IMR-90 (cell line): ENCODE data around the gene TRIAP1. TPM values are rescaled to one million over a fixed set of nuclear protein-coding genes. Genes with fewer than 3 reads are reported as not detected.
A peak's percentile ranks its signal among the peaks of the same experiment; 100 is the strongest.
"Not testable (repeated sequence)": the region's sequence is repeated elsewhere in the genome, so short reads cannot be mapped to it uniquely, and the experiment has no call there.

Source experiments
- ATAC-seq: fragments of 200-7000 bp; cut with Tn5 transposase; 2 replicates; pipeline ENCODE4 v1.9.1; 2020; ENCODE audit warnings: low read depth, mild to moderate bottlenecking, moderate library complexity
- BruUV-seq: library from RNA; stranded (reverse); fragments of 400-500 nt; replicated peaks from 2 replicates; lab custom pipeline; 2021; lab: Mats Ljungman, UMichigan
- CTCF ChIA-PET: fragments of 300-600 bp; formaldehyde crosslinking; extraction: SDS; loops from one replicate; lab custom pipeline; 2021; ENCODE audit warnings: antibody characterized with exemption; lab: Yijun Ruan, JAX
- POLR2A ChIA-PET: fragments of 300-600 bp; sonication (Branson Sonifier 250); formaldehyde crosslinking; loops from one replicate; lab custom pipeline; 2022; ENCODE audit warnings: antibody characterized with exemption; ENCODE audit not compliant: unreplicated experiment; lab: Charles Lee
- DNase-seq: peaks from one replicate; pipeline ENCODE4 v3.0.0; 2013
- H2AFZ ChIP-seq: replicated peaks from 2 replicates; pipeline ENCODE3; 2013; ENCODE audit warnings: low read length, mild to moderate bottlenecking; ENCODE audit not compliant: poor library complexity
- H2AK5ac ChIP-seq: 2 replicates; pipeline ENCODE4 v1.6.1; 2013; ENCODE audit warnings: low read depth, low read length, inconsistent platforms
- H2AK9ac ChIP-seq: replicated peaks from 2 replicates; pipeline ENCODE3; 2013; ENCODE audit warnings: mild to moderate bottlenecking, low read depth, low read length, moderate library complexity; ENCODE audit not compliant: poor library complexity
- H2BK120ac ChIP-seq: 2 replicates; pipeline ENCODE4 v1.6.1; 2013; ENCODE audit warnings: low read depth, low read length, inconsistent platforms
- H2BK15ac ChIP-seq: 3 replicates; pipeline ENCODE4 v1.6.1; 2013; ENCODE audit warnings: low read depth, low read length, inconsistent platforms
- H2BK20ac ChIP-seq: 2 replicates; pipeline ENCODE4 v1.6.1; 2013; ENCODE audit warnings: low read depth, mild to moderate bottlenecking, inconsistent platforms, low read length, moderate library complexity
- H2BK5ac ChIP-seq: 2 replicates; pipeline ENCODE4 v1.6.1; 2013; ENCODE audit warnings: mild to moderate bottlenecking, low read depth, low read length, inconsistent platforms; ENCODE audit not compliant: poor library complexity, severe bottlenecking
- H3K14ac ChIP-seq: replicated peaks from 2 replicates; pipeline ENCODE4 v1.6.1; 2013; ENCODE audit warnings: low read depth, low read length, inconsistent platforms
- H3K18ac ChIP-seq: 2 replicates; pipeline ENCODE4 v1.6.1; 2013; ENCODE audit warnings: low read depth, low read length, control low read depth
- H3K23ac ChIP-seq: 2 replicates; pipeline ENCODE4 v1.6.1; 2013; ENCODE audit warnings: low read depth, low read length, inconsistent platforms
- H3K27ac ChIP-seq: 2 replicates; pipeline ENCODE4 v1.5.1; 2013; ENCODE audit warnings: mild to moderate bottlenecking, control low read depth, low read length; ENCODE audit not compliant: insufficient read depth
- H3K27me3 ChIP-seq: 2 replicates; pipeline ENCODE4 v1.6.1; 2013; ENCODE audit warnings: low read length; ENCODE audit not compliant: control insufficient read depth, insufficient read depth
- H3K36me3 ChIP-seq: 2 replicates; pipeline ENCODE4 v1.6.1; 2013; ENCODE audit warnings: low read length, mixed read lengths; ENCODE audit not compliant: control insufficient read depth, insufficient read depth
- H3K4ac ChIP-seq: 2 replicates; pipeline ENCODE4 v1.6.1; 2013; ENCODE audit warnings: low read depth, low read length, inconsistent platforms
- H3K4me1 ChIP-seq: 2 replicates; pipeline ENCODE4 v1.6.1; 2013; ENCODE audit warnings: low read length, mixed read lengths; ENCODE audit not compliant: control insufficient read depth, insufficient read depth
- H3K4me2 ChIP-seq: 2 replicates; pipeline ENCODE4 v1.6.1; 2013; ENCODE audit warnings: low read depth, mild to moderate bottlenecking, control low read depth, low read length, moderate library complexity
- H3K4me3 ChIP-seq: 2 replicates; pipeline ENCODE4 v1.5.1; 2013; ENCODE audit warnings: low read depth, mild to moderate bottlenecking, control low read depth, low read length, moderate library complexity; ENCODE audit not compliant: insufficient read depth
- H3K56ac ChIP-seq: 2 replicates; pipeline ENCODE4 v1.6.1; 2013; ENCODE audit warnings: low read length, inconsistent platforms; ENCODE audit not compliant: insufficient read depth; ENCODE audit errors: extremely low read depth
- H3K79me1 ChIP-seq, 2 experiments: 2 replicates each; pipeline ENCODE4 v1.6.1; 2013; ENCODE audit warnings: low read length in 2 of 2, inconsistent platforms in 1 of 2, low read depth in 1 of 2
- H3K9ac ChIP-seq: 2 replicates; pipeline ENCODE4 v1.6.1; 2013; ENCODE audit warnings: low read depth, low read length, control low read depth
- H3K9me1 ChIP-seq: 2 replicates; pipeline ENCODE4 v1.6.1; 2013; ENCODE audit warnings: low read length, inconsistent platforms; ENCODE audit not compliant: insufficient read depth
- H3K9me3 ChIP-seq: 2 replicates; pipeline ENCODE4 v1.6.1; 2013; ENCODE audit warnings: low read length; ENCODE audit not compliant: control insufficient read depth, insufficient read depth
- H4K20me1 ChIP-seq: 2 replicates; pipeline ENCODE4 v1.6.1; 2013; ENCODE audit warnings: low read length, inconsistent platforms; ENCODE audit not compliant: insufficient read depth
- H4K5ac ChIP-seq: 2 replicates; pipeline ENCODE4 v1.6.1; 2013; ENCODE audit warnings: mild to moderate bottlenecking, low read depth, low read length, control low read depth
- H4K8ac ChIP-seq, 2 experiments: 2 replicates each; pipeline ENCODE4 v1.6.1; 2013; ENCODE audit warnings: low read depth in 2 of 2, low read length in 2 of 2, control low read depth in 1 of 2, inconsistent platforms in 1 of 2
- H4K91ac ChIP-seq: 2 replicates; pipeline ENCODE4 v1.6.1; 2013; ENCODE audit warnings: low read depth, low read length, inconsistent platforms; ENCODE audit not compliant: insufficient read depth
- CHD1 ChIP-seq: IDR thresholded peaks from 2 replicates; pipeline ENCODE4 v1.6.1; 2012; ENCODE audit warnings: low read depth, low read length, improper control_type of control experiment
- SMC3 ChIP-seq: fragments of 150-350 bp; IDR thresholded peaks from 2 replicates; pipeline ENCODE4 v1.6.1; 2016; ENCODE audit warnings: low read depth, mild to moderate bottlenecking, antibody characterized with exemption, low read length, moderate library complexity
- whole genome bisulfite sequencing, 2 experiments: methylation state at CpG; one replicate each; pipeline versions ENCODE4 v1.1.5 to v1.1.7; 2013; ENCODE audit warnings: missing lambda C conversion rate in 2 of 2; ENCODE audit not compliant: insufficient read length in 1 of 2; ENCODE audit errors: extremely low coverage in 2 of 2; 5-methylcytosine and 5-hydroxymethylcytosine counted together
- dilution Hi-C: fragments of 300-500 bp; cut with HindIII; formaldehyde crosslinking; loops from one replicate; pipeline ENCODE4 v1.14.3; 2018; ENCODE audit warnings: low sequenced_read_pairs; ENCODE audit not compliant: unreplicated experiment
- in situ Hi-C: fragments of 300-500 bp; cut with MboI; formaldehyde crosslinking; loops from 3 replicates; pipeline ENCODE4 v1.14.3; 2019; ENCODE audit warnings: low sequenced_read_pairs, inconsistent platforms, mixed read lengths
- intact Hi-C: fragments of 100-400 bp; cut with micrococcal nuclease; formaldehyde crosslinking; loops from 2 replicates; pipeline ENCODE4 v1.10.0; 2022
- polyA plus RNA-seq, 3 experiments: library from polyadenylated mRNA; depleted of rRNA; stranded (reverse); fragments of >200 nt; gene quantifications; 2 replicates each; pipeline ENCODE4 v1.2.3, GENCODE V29; 2012; ENCODE audit warnings: low replicate concordance in 1 of 3
- total RNA-seq: library from RNA; depleted of rRNA; stranded (reverse); fragments of >200 nt; gene quantifications from 2 replicates; pipeline ENCODE4 v1.2.3, GENCODE V29; 2012
- TF ChIP-seq, protein P1 (sequence below): conservative IDR thresholded peaks from 2 replicates; pipeline ENCODE4 v1.5.1; 2012; ENCODE audit warnings: mild to moderate bottlenecking, low read depth, low read length, improper control_type of control experiment

TRIAP1 gene
- total and polyA plus RNA-seq, 2 of the 4 experiments (the other 2 are of a cell fraction), result 19.2 to 32.3 TPM

DNA sequence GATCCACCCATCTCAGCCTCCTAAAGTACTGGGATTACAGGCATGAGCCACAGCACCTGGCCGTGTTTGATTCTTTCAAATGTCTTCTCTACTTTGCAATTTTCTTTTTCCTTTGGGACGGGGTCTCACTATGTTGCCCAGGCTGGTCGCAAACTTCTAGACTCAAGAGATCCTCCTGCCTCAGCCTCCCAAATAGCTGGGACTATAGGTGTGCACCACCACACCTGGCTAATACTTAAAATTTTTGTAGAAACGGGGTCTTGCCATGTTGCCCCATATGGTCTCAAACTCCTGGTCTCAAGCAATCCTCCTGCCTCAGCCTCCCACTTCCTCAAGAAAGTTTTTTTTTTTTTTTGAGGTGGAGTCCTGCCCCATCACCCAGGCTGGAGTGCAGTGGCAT, 1.8 kb upstream of the TRIAP1 start:
- H3K36me3 ChIP-seq, result peaks cover 17% of the 10 kb centered on the region
- H3K14ac ChIP-seq, result no peak overlapping the region
- no peak overlapping the region for H4K8ac ChIP-seq
- H3K18ac ChIP-seq, result no peak overlapping the region
- peaks cover 21 to 57% of the 10 kb centered on the region in 2 experiments for H3K79me1 ChIP-seq
- H2BK5ac ChIP-seq, result no peak overlapping the region
- intact Hi-C loops (no loop called here), dilution Hi-C loops (no loop called here), in situ Hi-C loops (loop anchor here (25.0 kb wide), 1 partner anchor 111 kb away; the partner anchor contains the start of gene PLA2G1B)
- H3K9me1 ChIP-seq, result no peaks in the 10 kb centered on the region
- no peaks in the 10 kb centered on the region for H3K9me3 ChIP-seq
- no peak overlapping the region for H3K4me3 ChIP-seq
- no peak overlapping the region for H2BK20ac ChIP-seq
- no TSS peak for BruUV-seq
- peaks cover 5% of the 10 kb centered on the region for H3K4me1 ChIP-seq
- no peak overlapping the region for H3K9ac ChIP-seq
- H2AK5ac ChIP-seq, result no peak overlapping the region
- H2AFZ ChIP-seq, result no peak overlapping the region
- H4K5ac ChIP-seq, result no peak overlapping the region
- TF ChIP-seq, protein P1, sequence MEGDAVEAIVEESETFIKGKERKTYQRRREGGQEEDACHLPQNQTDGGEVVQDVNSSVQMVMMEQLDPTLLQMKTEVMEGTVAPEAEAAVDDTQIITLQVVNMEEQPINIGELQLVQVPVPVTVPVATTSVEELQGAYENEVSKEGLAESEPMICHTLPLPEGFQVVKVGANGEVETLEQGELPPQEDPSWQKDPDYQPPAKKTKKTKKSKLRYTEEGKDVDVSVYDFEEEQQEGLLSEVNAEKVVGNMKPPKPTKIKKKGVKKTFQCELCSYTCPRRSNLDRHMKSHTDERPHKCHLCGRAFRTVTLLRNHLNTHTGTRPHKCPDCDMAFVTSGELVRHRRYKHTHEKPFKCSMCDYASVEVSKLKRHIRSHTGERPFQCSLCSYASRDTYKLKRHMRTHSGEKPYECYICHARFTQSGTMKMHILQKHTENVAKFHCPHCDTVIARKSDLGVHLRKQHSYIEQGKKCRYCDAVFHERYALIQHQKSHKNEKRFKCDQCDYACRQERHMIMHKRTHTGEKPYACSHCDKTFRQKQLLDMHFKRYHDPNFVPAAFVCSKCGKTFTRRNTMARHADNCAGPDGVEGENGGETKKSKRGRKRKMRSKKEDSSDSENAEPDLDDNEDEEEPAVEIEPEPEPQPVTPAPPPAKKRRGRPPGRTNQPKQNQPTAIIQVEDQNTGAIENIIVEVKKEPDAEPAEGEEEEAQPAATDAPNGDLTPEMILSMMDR, result no peak
- TF ChIP-seq SMC3 (no peak), CHD1 (no peak)
- H3K23ac ChIP-seq, result no peak overlapping the region
- H3K27ac ChIP-seq, result no peak overlapping the region
- no peak overlapping the region for H3K56ac ChIP-seq
- no peak overlapping the region for H4K91ac ChIP-seq
- H2BK15ac ChIP-seq, result no peak overlapping the region
- no peak overlapping the region for H3K4me2 ChIP-seq
- 100% methylated on average over 2 of the region's 4 CpGs; no CpG with 5 or more reads in 1 of the 2 experiments for WGBS, 2 experiments
- no peak for DNase-seq
- ChIA-PET CTCF (interaction anchor here (1.0 kb wide), 1 partner anchor 18 kb away, joined by 4 read pairs; no protein-coding TSS in a partner anchor), POLR2A (no interaction called here)
- no peak for ATAC-seq
- no peak overlapping the region for H2AK9ac ChIP-seq
- no peak overlapping the region for H2BK120ac ChIP-seq
- no peak overlapping the region for H3K4ac ChIP-seq
- no peaks in the 10 kb centered on the region for H3K27me3 ChIP-seq
- peaks cover 4% of the 10 kb centered on the region; the same call in 1 of the 2 replicates for H4K20me1 ChIP-seq

GRCh38 chr12:120446844-120447178, 627 bp upstream of the TRIAP1 start:
- H3K9ac ChIP-seq, result peak overlapping the region; percentile 90
- H4K5ac ChIP-seq, result peak overlapping the region; percentile 77
- H3K4me2 ChIP-seq, result peak overlapping the region; percentile 94
- POLR2A ChIA-PET, ATAC-seq, H3K27me3 ChIP-seq, dilution Hi-C loops, H2BK120ac ChIP-seq, H3K4me1 ChIP-seq, H3K18ac ChIP-seq, H3K4ac ChIP-seq, H3K56ac ChIP-seq, intact Hi-C loops, H2BK20ac ChIP-seq, H3K9me1 ChIP-seq, H4K20me1 ChIP-seq, DNase-seq, H2BK5ac ChIP-seq, H2BK15ac ChIP-seq, CTCF ChIA-PET, H3K9me3 ChIP-seq, H2AK5ac ChIP-seq: not testable (repeated sequence)
- H3K27ac ChIP-seq, result peak overlapping the region; percentile 87
- in situ Hi-C loops, result loop anchor here (25.0 kb wide), 1 partner anchor 110 kb away; the partner anchor contains the start of gene PLA2G1B
- H4K91ac ChIP-seq, result 0 out of 2 replicates have a peak overlapping the region, but pooled peaks have one; percentile 4
- BruUV-seq, result TSS peak; percentile 52
- peak overlapping the region; percentile 97 for H2AFZ ChIP-seq
- peak overlapping the region; percentile 99 for H3K4me3 ChIP-seq
- H3K14ac ChIP-seq, result peak overlapping the region; percentile 42; the same call in 1 of the 2 replicates
- H3K23ac ChIP-seq, result peak overlapping the region; percentile 54
- H4K8ac ChIP-seq, result peak overlapping the region; percentile 88 to 94
- peak overlapping the region; percentile 78 for H2AK9ac ChIP-seq
- 34% methylated on average over 5 of the region's 17 CpGs; no CpG with 5 or more reads in 1 of the 2 experiments for WGBS, 2 experiments
- H3K79me1 ChIP-seq, result peaks cover 21 to 46% of the 10 kb centered on the region in 2 experiments
- H3K36me3 ChIP-seq, result peaks cover 10% of the 10 kb centered on the region
